DND-41 (cell line): Measurements from ENCODE around the gene KLHDC7A.

Source experiments
- EZH2 ChIP-seq: IDR thresholded peaks from 3 replicates; pipeline ENCODE4 v1.6.1; 2012; ENCODE audit warnings: borderline replicate concordance, low read depth, mild to moderate bottlenecking, moderate library complexity, low read length, inconsistent platforms; ENCODE audit not compliant: severe bottlenecking
- TF ChIP-seq, protein P1 (sequence below): IDR thresholded peaks from 2 replicates; pipeline ENCODE4 v1.5.1; 2012; ENCODE audit warnings: borderline replicate concordance, low read length, moderate library complexity, mild to moderate bottlenecking; ENCODE audit not compliant: poor library complexity, severe bottlenecking; ENCODE audit errors: extremely low read depth

- TF ChIP-seq, protein P1, sequence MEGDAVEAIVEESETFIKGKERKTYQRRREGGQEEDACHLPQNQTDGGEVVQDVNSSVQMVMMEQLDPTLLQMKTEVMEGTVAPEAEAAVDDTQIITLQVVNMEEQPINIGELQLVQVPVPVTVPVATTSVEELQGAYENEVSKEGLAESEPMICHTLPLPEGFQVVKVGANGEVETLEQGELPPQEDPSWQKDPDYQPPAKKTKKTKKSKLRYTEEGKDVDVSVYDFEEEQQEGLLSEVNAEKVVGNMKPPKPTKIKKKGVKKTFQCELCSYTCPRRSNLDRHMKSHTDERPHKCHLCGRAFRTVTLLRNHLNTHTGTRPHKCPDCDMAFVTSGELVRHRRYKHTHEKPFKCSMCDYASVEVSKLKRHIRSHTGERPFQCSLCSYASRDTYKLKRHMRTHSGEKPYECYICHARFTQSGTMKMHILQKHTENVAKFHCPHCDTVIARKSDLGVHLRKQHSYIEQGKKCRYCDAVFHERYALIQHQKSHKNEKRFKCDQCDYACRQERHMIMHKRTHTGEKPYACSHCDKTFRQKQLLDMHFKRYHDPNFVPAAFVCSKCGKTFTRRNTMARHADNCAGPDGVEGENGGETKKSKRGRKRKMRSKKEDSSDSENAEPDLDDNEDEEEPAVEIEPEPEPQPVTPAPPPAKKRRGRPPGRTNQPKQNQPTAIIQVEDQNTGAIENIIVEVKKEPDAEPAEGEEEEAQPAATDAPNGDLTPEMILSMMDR: no peak
- TF ChIP-seq EZH2: no peak
Observed at GRCh38 chr1:18474559-18475175, 6.1 kb upstream of the KLHDC7A start.
